VCaP (cell line): ENCODE data around the gene ZNF384.

Experiments
- H3K27ac ChIP-seq: fragments of 450-650 bp; 2 replicates; pipeline ENCODE4 v1.5.1; 2017
- TF ChIP-seq, protein P1 (sequence below): fragments of 450-650 bp; conservative IDR thresholded peaks from 2 replicates; pipeline ENCODE4 v1.5.1; 2017; ENCODE audit warnings: mild to moderate bottlenecking, moderate library complexity

Gene ZNF384

DNA sequence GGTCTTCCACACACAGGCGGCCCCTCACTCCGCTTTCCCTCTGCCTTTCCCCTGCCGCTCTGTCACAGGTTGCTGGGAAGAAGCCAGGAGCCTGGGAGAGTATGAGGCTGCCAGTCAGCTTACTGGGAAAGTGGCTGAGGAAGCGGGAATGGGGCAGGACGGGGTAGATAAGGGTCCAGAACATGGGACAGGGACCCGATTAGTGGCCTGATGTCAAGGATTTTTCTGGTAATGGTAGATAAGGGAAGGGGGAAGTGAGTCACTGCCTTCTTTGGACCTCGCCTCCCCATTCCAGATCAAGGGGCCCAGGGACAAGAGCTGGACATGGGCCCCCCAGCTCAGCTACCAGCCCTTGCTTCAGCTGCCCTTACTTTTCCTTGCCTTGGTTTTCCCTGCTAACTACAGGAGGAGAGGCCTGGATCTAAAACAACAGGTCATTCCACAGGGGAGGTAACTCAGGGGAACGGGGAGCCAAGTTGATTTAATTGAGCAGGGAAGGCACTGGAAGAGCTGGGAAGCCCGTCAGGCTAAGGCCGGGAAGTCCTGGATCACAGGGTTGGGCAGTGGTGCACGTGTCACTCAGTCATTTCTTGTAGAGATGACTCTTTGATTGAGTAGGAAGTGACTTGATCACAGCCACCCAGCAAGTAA, 49.9 kb downstream of the ZNF384 start:
- TF ChIP-seq, protein P1, sequence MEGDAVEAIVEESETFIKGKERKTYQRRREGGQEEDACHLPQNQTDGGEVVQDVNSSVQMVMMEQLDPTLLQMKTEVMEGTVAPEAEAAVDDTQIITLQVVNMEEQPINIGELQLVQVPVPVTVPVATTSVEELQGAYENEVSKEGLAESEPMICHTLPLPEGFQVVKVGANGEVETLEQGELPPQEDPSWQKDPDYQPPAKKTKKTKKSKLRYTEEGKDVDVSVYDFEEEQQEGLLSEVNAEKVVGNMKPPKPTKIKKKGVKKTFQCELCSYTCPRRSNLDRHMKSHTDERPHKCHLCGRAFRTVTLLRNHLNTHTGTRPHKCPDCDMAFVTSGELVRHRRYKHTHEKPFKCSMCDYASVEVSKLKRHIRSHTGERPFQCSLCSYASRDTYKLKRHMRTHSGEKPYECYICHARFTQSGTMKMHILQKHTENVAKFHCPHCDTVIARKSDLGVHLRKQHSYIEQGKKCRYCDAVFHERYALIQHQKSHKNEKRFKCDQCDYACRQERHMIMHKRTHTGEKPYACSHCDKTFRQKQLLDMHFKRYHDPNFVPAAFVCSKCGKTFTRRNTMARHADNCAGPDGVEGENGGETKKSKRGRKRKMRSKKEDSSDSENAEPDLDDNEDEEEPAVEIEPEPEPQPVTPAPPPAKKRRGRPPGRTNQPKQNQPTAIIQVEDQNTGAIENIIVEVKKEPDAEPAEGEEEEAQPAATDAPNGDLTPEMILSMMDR: no peak
- no peak overlapping the region for H3K27ac ChIP-seq

DNA sequence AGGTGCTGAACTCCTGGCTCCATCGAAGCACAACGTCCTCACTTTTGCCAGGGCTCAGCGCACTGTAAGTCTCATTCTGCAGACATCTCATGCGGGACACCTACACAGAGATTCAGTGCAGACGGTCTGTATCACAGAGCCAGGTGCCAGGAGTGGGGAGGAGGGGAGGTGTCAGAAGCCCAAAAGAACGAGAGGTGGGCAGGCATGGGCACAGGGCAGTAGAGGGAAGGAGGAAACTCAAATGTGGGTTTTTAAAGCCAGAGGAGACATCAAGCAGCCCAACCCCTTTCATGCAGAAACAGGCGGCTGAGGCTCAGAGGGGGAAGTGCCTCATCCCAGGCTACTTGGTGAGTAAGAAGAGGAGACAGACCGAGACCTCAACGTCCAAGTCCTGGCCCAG, 50.9 kb downstream of the ZNF384 start:
- TF ChIP-seq, protein P1: no peak
- no peak overlapping the region for H3K27ac ChIP-seq

DNA sequence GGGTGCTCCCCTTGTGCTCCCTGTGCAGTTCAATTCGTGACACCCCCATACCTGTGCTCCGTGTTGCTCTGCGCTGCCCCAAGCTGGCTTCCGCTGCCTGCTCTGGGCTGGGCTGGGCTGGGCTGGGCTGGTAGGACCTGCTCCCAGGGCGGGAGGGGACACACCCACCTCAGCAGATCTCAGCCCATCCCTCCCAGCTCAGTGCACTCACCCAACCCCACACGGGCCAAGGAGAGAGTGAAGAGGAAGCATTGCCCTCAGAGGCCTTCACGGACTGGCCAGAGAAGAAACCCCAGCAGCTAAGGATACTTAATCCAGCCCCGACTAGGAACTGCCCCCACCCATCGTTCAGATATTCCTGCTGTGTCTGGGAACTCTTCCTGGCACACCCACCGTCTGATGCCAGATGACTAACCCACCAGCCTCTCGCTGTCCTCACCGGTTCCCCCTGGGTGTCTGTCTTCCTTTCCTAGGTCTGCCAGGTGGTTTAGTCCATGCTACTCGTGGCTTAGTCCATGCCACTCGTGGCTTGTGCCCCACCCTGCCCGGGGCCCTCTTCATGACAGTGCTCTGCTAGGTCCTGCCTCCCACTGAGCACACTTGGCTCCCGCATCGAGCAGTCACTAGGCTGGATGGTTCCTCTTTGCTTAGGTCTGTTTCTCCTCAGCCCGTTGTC, 53.2 kb downstream of the ZNF384 start, which contains the start of gene LPAR5:
LPAR5 (minus strand) TSS at position 104 of the 676 bp plus-strand sequence. CDS start 14,711 bp downstream, outside the sequence.
- H3K27ac ChIP-seq: no peak within 1 kb of the TSS
- TF ChIP-seq, protein P1: no peak

DNA sequence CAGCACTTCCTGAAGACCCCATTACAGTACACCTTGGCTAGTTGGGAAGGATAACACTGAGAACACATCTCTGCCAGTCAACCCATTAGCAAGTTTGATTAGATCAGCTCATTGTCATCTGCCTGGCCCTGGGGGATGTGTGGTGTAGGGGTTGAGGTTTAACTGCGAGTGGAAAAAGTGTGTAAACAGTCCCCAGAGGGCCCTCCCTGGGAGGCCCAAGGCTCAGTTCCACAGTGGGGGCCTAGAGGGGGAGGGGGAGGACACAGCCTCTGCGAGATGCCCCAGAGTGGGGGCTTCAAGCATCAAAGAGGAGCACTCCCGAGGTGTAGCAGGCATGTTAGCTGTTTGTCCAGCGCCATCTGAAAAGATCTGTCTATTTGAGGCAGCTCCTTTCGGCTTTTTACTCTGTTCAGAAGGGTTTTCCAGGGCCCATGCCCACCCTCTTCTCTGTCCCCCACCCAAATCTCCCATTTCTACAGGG, 53.8 kb downstream of the ZNF384 start:
- no peak overlapping the region for H3K27ac ChIP-seq
- TF ChIP-seq, protein P1: no peak

DNA sequence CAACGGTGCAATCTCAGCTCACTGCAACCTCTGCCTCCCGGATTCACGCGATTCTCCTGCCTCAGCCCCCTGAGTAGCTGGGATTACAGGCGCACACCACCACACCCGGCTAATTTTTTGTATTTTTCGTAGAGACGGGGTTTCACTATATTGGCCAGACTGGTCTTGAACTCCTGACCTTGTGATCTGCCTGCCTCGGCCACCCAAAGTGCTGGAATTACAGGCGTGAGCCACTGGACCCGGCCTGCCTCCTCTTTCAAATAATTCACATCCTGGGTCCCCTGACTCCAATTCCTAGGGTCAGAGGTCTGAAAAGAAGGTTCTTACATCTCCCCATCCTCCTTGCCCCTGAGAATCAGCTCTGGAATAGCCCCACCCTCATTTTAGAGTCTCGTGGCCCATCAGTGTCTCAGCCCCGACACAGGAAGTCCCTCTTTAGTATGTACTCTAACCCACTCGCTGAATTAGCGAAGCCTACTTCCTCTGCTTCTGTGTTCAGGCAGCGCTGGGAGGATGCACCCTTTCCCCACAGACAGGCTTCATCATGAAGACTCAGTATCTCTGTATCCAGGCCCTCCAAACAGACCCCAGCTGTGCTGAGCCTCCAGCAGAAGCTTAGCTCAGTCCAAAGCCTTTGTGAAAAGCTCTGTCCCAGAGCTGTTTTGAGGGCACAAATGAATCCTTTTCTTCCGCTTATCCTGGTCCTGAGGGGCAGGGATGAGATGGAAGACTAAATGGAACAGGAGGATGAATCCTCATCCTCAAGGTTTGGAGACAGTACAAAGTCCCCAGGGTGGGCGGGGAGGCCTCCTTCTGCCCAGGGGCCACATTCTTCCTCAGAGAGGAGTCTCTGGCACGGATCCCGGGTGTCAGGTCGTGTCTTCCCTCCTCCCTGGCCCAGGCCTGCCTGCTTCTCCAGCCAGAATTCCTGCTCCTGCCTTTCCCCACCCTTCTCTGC, 56.9 kb downstream of the ZNF384 start:
- TF ChIP-seq, protein P1: no peak
- no peak overlapping the region for H3K27ac ChIP-seq

DNA sequence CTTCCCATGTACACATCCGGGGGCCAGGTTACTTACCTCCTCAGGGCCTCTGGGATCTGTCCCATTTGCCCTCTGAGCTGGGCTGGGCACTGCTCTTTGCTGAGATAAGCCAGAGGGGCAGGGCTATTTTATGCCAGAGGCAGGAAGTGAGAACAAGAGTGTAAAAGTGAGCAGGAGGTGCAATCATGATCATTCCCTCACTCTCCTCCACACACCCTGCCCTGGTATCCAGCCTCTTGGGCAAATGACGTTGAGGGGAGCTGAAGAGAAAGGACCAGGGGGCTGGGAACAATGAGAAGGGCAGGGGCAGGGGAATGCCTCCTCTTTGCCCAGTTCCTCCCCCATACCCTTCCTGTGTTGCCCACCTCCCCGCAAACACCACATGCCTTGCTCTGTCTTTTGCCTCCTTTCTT, 57.6 kb downstream of the ZNF384 start:
- TF ChIP-seq, protein P1: no peak
- H3K27ac ChIP-seq: no peak overlapping the region

DNA sequence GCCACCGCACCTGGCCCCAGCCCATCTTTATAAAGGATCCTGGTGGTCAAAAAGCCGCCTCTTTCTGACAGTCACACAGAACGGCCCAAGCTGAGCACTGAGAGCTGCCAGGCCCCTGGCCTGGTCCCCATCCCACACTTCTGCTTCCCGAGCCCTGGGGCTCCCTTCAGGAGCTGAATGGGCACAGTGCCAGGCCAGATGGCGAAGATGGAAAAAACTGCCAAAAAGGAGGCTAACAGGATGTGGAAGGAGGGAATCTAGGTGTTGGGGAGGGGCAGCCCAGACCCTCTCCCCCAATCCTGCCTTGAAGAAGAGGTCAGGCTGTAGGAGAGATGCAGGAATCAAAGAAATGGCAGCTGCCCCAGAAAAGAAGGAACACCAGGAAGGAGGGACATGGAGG, 58.4 kb downstream of the ZNF384 start:
- no peak overlapping the region for H3K27ac ChIP-seq
- TF ChIP-seq, protein P1: no peak
